HEK293T (cell line): ENCODE measurements around the gene CYP26C1.

Source experiments
- CTCF ChIA-PET: fragments of 350-600 bp; formaldehyde crosslinking; extraction: SDS; loops from one replicate; lab custom pipeline; 2021; ENCODE audit warnings: antibody characterized with exemption, inconsistent platforms; lab: Yijun Ruan, JAX
- POLR2A ChIA-PET: fragments of 350-600 bp; formaldehyde crosslinking; extraction: SDS; loops from one replicate; lab custom pipeline; 2020; ENCODE audit warnings: antibody characterized with exemption, inconsistent platforms; lab: Yijun Ruan, JAX
- DNase-seq: peaks from one replicate; pipeline ENCODE4 v3.0.0; 2012; ENCODE audit warnings: mixed read lengths; ENCODE audit errors: extremely low spot score
- ARNT ChIP-seq: fragments of 450-650 bp; IDR thresholded peaks from 2 replicates; pipeline ENCODE4 v1.6.1; 2017; ENCODE audit warnings: mild to moderate bottlenecking
- BHLHE40 ChIP-seq: fragments of 450-650 bp; IDR thresholded peaks from 2 replicates; pipeline ENCODE4 v1.6.1; 2016; ENCODE audit warnings: mild to moderate bottlenecking, moderate library complexity, borderline replicate concordance
- CTBP1 ChIP-seq: fragments of 450-650 bp; IDR thresholded peaks from 2 replicates; pipeline ENCODE4 v1.6.1; 2016; ENCODE audit warnings: borderline replicate concordance
- ELF4 ChIP-seq: fragments of 450-650 bp; IDR thresholded peaks from 2 replicates; pipeline ENCODE4 v1.6.1; 2017; ENCODE audit warnings: antibody characterized with exemption
- FOXA1 ChIP-seq: fragments of 450-650 bp; IDR thresholded peaks from 2 replicates; pipeline ENCODE4 v1.6.1; 2016; ENCODE audit warnings: mild to moderate bottlenecking
- FOXK2 ChIP-seq: fragments of 450-650 bp; IDR thresholded peaks from 2 replicates; pipeline ENCODE4 v1.6.1; 2016; ENCODE audit warnings: mild to moderate bottlenecking
- FOXM1 ChIP-seq: fragments of 450-650 bp; IDR thresholded peaks from 2 replicates; pipeline ENCODE4 v1.6.1; 2017; ENCODE audit warnings: mild to moderate bottlenecking, borderline replicate concordance
- HDGF ChIP-seq: fragments of 450-650 bp; IDR thresholded peaks from 2 replicates; pipeline ENCODE4 v1.6.1; 2017; ENCODE audit warnings: antibody characterized with exemption, borderline replicate concordance
- L3MBTL2 ChIP-seq: fragments of 450-650 bp; conservative IDR thresholded peaks from 2 replicates; pipeline ENCODE4 v1.6.1; 2016; ENCODE audit warnings: mild to moderate bottlenecking
- LEF1 ChIP-seq: fragments of 450-650 bp; IDR thresholded peaks from 2 replicates; pipeline ENCODE4 v1.6.1; 2017; ENCODE audit warnings: mild to moderate bottlenecking, borderline replicate concordance
- NFRKB ChIP-seq: fragments of 450-650 bp; IDR thresholded peaks from 2 replicates; pipeline ENCODE4 v1.6.1; 2016; ENCODE audit warnings: mild to moderate bottlenecking, moderate library complexity
- PKNOX1 ChIP-seq: fragments of 450-650 bp; IDR thresholded peaks from 2 replicates; pipeline ENCODE4 v1.6.1; 2016
- SP1 ChIP-seq: fragments of 450-650 bp; IDR thresholded peaks from 2 replicates; pipeline ENCODE4 v1.6.1; 2017
- SUZ12 ChIP-seq: fragments of 450-650 bp; IDR thresholded peaks from 2 replicates; pipeline ENCODE4 v1.6.1; 2016; ENCODE audit warnings: mild to moderate bottlenecking
- TARDBP ChIP-seq: fragments of 450-650 bp; IDR thresholded peaks from 2 replicates; pipeline ENCODE4 v1.6.1; 2016
- ZNF384 ChIP-seq: fragments of 450-650 bp; IDR thresholded peaks from 2 replicates; pipeline ENCODE4 v1.6.1; 2016

The CYP26C1 gene

GRCh38 chr10:93054486-93054885 is 6.1 kb upstream of the CYP26C1 start:
- no peak for DNase-seq
- CTCF ChIA-PET: no interaction called here
- POLR2A ChIA-PET: no interaction called here
- TF ChIP-seq FOXM1 (no peak), ARNT (no peak), SP1 (no peak), CTBP1 (no peak), LEF1 (no peak), ZNF384 (no peak), FOXA1 (no peak), PKNOX1 (no peak), ELF4 (no peak)

GRCh38 chr10:93058139-93058538 is 2.5 kb upstream of the CYP26C1 start:
- CTCF ChIA-PET: no interaction called here
- TF ChIP-seq ZNF384 (no peak), FOXK2 (no peak), CTBP1 (no peak), TARDBP (no peak), SUZ12 (no peak), BHLHE40 (no peak), L3MBTL2 (no peak), ELF4 (no peak)
- no peak for DNase-seq
- POLR2A ChIA-PET: no interaction called here

GRCh38 chr10:93060887-93061593 is 442 bp downstream of the CYP26C1 start:
- ChIA-PET POLR2A (no interaction called here), CTCF (no interaction called here)
- no peak for DNase-seq
- no peak for TF ChIP-seq SUZ12
- TF ChIP-seq FOXK2: no peak
- TF ChIP-seq L3MBTL2: no peak
- no peak for TF ChIP-seq CTBP1
- no peak for TF ChIP-seq ARNT
- no peak for TF ChIP-seq SP1
- TF ChIP-seq ZNF384: no peak
- no peak for TF ChIP-seq LEF1
- TF ChIP-seq HDGF: no peak
- TF ChIP-seq FOXA1: no peak

GRCh38 chr10:93061594-93062513 is 1.3 kb downstream of the CYP26C1 start:
- DNase-seq: no peak
- ChIA-PET CTCF (no interaction called here), POLR2A (no interaction called here)
- TF ChIP-seq SUZ12 (no peak), NFRKB (no peak), FOXA1 (no peak)

DNA sequence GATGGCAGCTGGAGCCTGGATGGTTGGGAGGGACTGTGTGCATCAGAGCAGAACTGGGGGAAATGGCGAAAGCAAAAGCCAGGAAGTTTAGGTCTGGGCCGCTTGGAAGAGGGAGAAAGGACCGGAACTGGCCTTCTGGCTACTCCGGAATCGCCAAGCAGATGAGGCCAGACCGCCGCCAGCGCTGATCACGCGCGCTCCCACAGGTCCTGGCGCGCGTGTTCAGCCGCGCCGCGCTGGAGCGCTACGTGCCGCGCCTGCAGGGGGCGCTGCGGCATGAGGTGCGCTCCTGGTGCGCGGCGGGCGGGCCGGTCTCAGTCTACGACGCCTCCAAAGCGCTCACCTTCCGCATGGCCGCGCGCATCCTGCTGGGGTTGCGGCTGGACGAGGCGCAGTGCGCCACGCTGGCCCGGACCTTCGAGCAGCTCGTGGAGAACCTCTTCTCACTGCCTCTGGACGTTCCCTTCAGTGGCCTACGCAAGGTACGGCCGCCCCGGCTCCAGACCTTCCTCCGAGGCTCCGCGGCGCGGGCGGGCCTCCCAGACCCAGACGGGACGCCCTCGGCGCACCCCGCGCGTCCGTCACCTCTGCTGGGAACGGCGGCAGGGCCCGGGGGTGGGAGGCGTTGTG is 2.0 kb downstream of the CYP26C1 start:
- no peak for TF ChIP-seq ZNF384
- no peak for TF ChIP-seq ELF4
- TF ChIP-seq CTBP1: no peak
- TF ChIP-seq FOXK2: no peak
- TF ChIP-seq LEF1: no peak
- no peak for TF ChIP-seq FOXM1
- DNase-seq: no peak
- POLR2A ChIA-PET: no interaction called here
- CTCF ChIA-PET: no interaction called here

DNA sequence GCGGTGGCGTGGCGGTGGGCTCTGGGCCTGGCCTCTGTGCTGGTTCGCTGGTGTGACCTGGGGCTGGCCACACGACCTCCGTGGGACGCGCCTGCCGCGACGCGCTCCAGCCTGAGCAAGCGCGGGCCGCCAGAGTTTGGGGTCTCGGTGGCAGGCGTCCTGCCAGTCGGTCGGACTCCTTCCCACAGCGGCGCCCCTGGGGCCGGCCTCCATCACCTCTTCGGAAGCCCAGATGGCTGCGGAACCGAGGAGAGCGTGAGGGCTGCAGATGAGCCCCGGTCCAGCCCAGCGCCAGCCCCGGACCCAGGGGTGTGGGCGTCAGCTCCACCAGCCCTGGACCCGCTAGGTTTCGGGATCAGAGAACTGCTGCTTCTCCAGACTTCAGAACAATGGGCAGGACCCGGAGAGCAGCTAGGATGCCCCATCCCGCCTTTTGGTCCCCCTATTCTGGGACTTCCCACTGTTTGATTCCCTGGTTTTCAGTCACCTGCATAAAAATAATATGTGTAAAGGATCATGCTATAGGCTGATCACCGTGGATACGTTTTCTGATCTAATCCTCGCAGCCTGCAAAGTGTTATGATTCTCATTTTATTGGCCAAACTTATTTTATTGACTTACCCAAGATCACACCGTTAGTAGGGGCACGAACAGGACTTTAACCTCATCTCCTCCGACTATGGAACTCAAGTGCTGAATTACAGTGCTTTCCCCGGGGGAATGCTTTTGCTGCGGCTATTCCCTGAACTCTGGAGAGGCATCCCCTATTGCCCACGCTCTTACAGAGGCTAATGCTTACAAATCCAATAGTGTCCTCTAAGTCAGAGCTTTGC is 2.8 kb downstream of the CYP26C1 start:
- TF ChIP-seq HDGF (no peak), ZNF384 (no peak), PKNOX1 (no peak), FOXM1 (no peak), SP1 (no peak), ARNT (no peak), LEF1 (no peak), BHLHE40 (no peak), TARDBP (no peak), FOXA1 (no peak), CTBP1 (no peak), FOXK2 (no peak), L3MBTL2 (no peak), NFRKB (no peak), SUZ12 (no peak), ELF4 (no peak)
- CTCF ChIA-PET: no interaction called here
- POLR2A ChIA-PET: no interaction called here
- DNase-seq: no peak
